ENCODE data around the gene KRT32. TPM values are rescaled to one million over a fixed set of nuclear protein-coding genes. Genes with fewer than 3 reads are reported as not detected.
A peak's percentile ranks its signal among the peaks of the same experiment; 100 is the strongest.

Gene KRT32
- total RNA-seq, 3 donors from 2014 or later: 0.33 to 0.73 TPM; not detected in 1

- intact Hi-C loops (cut with DNase I; ENCODE audit: low total_unique reads): no loop called here
- Histone ChIP-seq H3K27ac (peak overlapping the region; percentile 41 to 44), H3K9me3 (no peaks in the 10 kb centered on the region), H3K4me1 (no peaks in the 10 kb centered on the region), H3K27me3 (no peaks in the 10 kb centered on the region), H3K36me3 (no peaks in the 10 kb centered on the region), H3K4me3 (no peak overlapping the region)
- DNase-seq (ENCODE audit: low spot score in 2 of 2): no peak
- TF ChIP-seq POLR2AphosphoS5 (IDR thresholded peaks at IDR 0.05) (no peak), CTCF (IDR thresholded peaks at IDR 0.05) (no peak), POLR2A (IDR thresholded peaks at IDR 0.05) (no peak)
Measured at GRCh38 chr17:41511716-41512115, 44.5 kb upstream of the KRT32 start.

GRCh38 chr17:41511116-41511515, 43.9 kb upstream of the KRT32 start:
- Histone ChIP-seq H3K36me3 (no peaks in the 10 kb centered on the region), H3K27me3 (no peaks in the 10 kb centered on the region), H3K9me3 (no peaks in the 10 kb centered on the region), H3K4me1 (no peaks in the 10 kb centered on the region), H3K4me3 (no peak overlapping the region), H3K27ac (peak overlapping the region; percentile 41 to 44)
- intact Hi-C loops (cut with DNase I; ENCODE audit: low total_unique reads): no loop called here
- TF ChIP-seq POLR2AphosphoS5 (IDR thresholded peaks at IDR 0.05): no peak
- no peak for TF ChIP-seq CTCF (IDR thresholded peaks at IDR 0.05)
- no peak for TF ChIP-seq POLR2A (IDR thresholded peaks at IDR 0.05)
- no peak for DNase-seq (ENCODE audit: low spot score in 2 of 2)

GRCh38 chr17:41510251-41511065, 43.3 kb upstream of the KRT32 start:
- Histone ChIP-seq H3K27me3 (no peaks in the 10 kb centered on the region), H3K4me3 (no peak overlapping the region), H3K36me3 (no peaks in the 10 kb centered on the region), H3K27ac (peak overlapping the region; percentile 41 to 44), H3K9me3 (no peaks in the 10 kb centered on the region), H3K4me1 (no peaks in the 10 kb centered on the region)
- no peak for DNase-seq (ENCODE audit: low spot score in 2 of 2)
- no peak for TF ChIP-seq POLR2AphosphoS5 (IDR thresholded peaks at IDR 0.05)
- TF ChIP-seq POLR2A (IDR thresholded peaks at IDR 0.05): no peak
- TF ChIP-seq CTCF (IDR thresholded peaks at IDR 0.05): no peak
- intact Hi-C loops (cut with DNase I; ENCODE audit: low total_unique reads): no loop called here

GRCh38 chr17:41507315-41507880, 40.2 kb upstream of the KRT32 start:
- no peak overlapping the region for H3K4me3 ChIP-seq
- TF ChIP-seq POLR2AphosphoS5 (IDR thresholded peaks at IDR 0.05): no peak
- no peak for TF ChIP-seq POLR2A (IDR thresholded peaks at IDR 0.05)
- no peak for TF ChIP-seq CTCF (IDR thresholded peaks at IDR 0.05)
- no peak for DNase-seq (ENCODE audit: low spot score in 2 of 2)
- H3K27me3 ChIP-seq: no peaks in the 10 kb centered on the region
- H3K36me3 ChIP-seq: no peaks in the 10 kb centered on the region
- H3K27ac ChIP-seq: peak overlapping the region in 1 of 2 donors; percentile 50
- intact Hi-C loops (cut with DNase I; ENCODE audit: low total_unique reads): no loop called here
- H3K4me1 ChIP-seq: no peaks in the 10 kb centered on the region
- no peaks in the 10 kb centered on the region for H3K9me3 ChIP-seq
